Neural cell (in vitro differentiated cells): Measurements from ENCODE around the gene SSR2.

Experiments used
- CTCF ChIP-seq: fragments of 450-650 bp; IDR thresholded peaks from 2 replicates; pipeline ENCODE4 v1.5.1; 2014; ENCODE audit warnings: antibody characterized with exemption, mild to moderate bottlenecking, moderate library complexity; ENCODE audit not compliant: poor library complexity, severe bottlenecking
- MXI1 ChIP-seq: fragments of 450-650 bp; conservative IDR thresholded peaks from 2 replicates; pipeline ENCODE4 v1.6.1; 2014; ENCODE audit warnings: antibody characterized with exemption, mild to moderate bottlenecking; ENCODE audit not compliant: poor library complexity, severe bottlenecking
- POLR2AphosphoS5 ChIP-seq: IDR thresholded peaks from 2 replicates; pipeline ENCODE4 v1.6.1; 2012

- TF ChIP-seq CTCF (no peak), MXI1 (no peak), POLR2AphosphoS5 (peak; percentile 2)
Measured at GRCh38 chr1:156021093-156021428, 310 bp upstream of the SSR2 start.
